CD4-positive, alpha-beta T cell treated with Interferon gamma for 1 hour (primary cell): ENCODE data around the gene CCN6.

Source experiments
- DNase-seq: peaks from one replicate; pipeline ENCODE4 v3.0.0-alpha.2; 2020

Gene CCN6

DNA sequence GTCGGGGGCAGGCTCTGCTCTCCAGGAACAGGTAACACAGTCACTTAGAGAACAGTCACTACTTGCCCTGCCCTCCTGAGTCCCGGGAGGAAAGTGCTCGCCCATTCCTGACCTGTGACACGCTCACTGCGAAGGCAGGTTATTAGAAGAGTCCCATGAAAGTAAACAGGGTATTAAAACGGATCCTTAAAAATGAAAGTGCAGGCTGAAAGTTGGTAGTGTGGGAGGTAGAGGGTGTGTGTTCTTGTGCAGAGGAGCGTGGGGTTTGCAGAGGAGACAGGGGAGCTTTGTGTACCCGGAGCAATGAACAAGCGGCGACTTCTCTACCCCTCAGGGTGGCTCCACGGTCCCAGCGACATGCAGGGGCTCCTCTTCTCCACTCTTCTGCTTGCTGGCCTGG is at the start of gene CCN6:
Gene CCN6, plus strand, starts transcription at position 104 of the 400 bp plus-strand sequence. Its CDS starts 254 bp downstream, at position 358.
- no peak for DNase-seq

DNA sequence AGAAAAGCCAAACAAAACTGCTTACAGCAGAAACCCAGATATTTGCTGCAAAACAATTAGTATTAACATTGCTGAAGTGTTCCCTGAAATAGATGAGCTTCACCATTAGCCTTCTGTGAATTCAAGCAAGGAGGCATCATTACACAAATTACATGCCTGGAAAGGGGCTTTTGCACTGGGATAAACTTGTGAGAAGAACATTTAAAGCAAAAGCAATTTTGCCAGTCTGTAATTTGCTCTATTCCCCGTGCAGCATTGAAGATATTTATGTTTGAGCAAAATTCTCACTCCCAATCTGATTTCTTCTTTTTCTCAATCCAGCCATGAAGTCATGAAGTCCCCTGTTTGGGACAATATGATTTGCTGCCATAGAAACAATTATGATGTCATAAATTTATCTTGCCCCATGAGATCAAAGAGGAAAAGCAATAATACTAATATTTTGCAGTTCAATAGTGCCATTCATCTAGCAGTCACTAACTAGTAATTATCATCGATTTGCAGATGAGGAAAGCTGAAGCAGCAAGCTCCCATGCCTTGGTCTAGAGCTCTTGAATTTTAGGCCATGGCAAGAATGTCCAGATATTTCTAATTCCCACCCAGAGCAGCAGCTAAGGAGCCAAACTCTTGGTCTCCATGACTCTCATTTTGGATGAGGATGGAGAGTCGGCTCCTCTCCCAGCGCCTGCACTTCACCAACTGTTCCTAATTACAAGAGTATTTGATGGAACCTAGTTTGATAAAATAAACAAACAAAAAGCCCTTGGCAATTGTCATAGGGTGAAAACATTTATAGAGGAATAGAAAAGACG is 49.5 kb upstream of the CCN6 start:
- no peak for DNase-seq

DNA sequence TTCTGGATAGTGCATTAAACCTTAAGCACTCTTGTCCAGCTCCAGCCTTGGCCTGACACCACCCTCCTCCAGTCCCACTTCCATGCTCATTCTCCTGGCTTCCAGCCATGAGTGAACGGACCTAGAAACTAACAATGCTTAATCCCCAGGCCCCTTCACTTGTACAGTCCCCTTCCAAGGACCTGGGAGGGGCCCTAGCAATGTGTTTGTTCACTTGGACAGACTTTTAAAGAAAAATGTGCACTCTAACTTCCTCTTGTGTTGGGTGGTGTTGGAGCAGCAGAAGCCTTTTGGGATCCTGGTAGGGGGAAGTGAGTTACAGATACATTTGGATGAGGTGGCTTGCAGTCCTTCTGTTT is 48.9 kb upstream of the CCN6 start:
- DNase-seq = no peak

DNA sequence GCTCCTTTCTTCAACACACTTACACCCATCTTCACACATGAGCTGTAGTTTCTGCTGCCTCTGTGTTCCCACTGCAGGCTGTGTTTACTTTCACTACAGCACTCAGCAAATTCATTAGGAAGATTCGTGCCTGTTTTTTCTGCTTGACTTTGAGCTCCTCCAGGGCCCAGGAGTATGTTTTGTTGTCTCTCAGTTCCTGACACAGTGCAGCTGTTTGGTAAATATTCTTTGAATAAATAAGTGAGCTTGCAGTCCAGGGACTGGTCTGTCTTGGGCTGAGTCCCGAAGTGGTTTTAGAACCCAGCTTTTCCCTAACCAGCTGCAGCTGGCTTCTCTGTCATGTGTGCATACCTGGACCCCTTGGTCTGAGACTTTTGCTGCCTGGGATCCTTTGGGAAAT is 46.6 kb upstream of the CCN6 start:
- DNase-seq = no peak

DNA sequence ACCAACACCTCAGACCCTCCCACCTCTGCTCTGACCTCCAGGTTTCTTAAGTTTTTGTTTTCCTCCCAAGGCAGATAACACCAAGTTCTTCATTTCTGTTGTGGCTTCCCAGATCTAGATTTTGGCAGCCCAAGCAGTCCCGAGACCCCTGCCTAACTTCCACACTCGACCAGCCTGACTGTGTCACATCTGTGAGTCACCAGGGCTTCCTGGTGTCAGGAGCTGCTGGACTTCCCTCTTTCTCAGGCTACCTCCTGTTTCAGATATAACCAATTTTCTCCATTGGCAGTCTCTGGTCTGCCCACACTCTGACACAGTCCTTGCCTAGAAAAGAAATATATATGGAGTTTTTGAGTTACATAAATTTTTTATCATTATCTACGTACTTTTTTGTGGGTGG is 46.1 kb upstream of the CCN6 start:
- DNase-seq = peak; percentile 59

DNA sequence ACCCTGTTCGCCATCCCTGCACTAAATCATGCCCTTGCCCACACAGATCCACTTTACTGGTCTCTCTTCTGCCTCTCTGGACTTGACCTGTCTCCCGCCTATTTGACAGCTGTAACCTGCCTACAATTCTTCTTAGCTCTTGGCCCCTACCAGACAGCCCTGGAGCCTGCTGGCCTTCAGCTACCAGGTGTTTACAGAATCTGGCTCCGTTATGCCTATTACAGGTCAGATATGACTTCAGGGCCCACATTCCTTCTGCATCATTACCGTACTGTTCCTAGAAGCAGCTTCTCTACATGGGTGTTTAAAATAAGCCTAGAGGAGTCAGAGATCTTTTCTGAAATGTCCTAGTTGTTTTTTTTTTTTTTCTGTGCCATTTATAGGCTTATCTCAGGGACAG is 45.4 kb upstream of the CCN6 start:
- no peak for DNase-seq

DNA sequence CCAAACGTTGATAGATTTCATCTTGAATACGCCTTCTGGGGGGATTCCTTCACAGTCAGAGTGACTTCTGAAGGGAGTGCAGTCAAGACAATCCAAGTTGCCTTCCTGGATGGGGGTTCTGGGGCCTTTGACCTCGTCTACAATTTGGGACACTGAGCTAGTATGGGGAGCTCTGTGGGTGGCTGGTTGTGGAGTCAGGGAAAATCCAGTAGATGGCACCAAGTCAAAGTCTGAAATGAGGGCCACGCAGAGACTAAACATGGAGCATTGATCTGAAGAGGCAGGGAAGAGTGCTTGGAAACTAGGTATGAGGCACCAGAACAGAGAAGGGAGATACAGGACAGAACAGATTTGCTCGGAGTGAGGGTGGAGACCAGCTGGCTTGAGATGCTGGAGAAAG is 43.6 kb upstream of the CCN6 start:
- peak; percentile 12 for DNase-seq

DNA sequence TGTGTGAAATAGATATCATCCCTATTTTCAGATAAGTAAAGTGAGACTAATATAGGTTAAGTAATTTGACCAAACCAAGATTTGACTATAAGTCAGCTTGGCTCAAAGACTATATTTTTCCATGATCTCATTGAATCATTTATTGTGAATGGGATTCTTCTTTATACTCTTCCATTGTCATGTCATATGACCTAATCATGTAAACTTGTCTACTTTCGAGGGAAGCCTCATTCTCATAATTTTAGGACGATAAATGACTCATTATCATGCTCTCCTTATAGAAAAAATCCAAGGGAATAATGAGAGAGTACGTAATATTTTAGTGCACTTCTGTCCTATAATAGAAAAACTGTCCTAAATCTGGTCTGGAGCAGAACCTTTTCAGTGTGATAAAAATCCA is 40.9 kb upstream of the CCN6 start:
- no peak for DNase-seq

DNA sequence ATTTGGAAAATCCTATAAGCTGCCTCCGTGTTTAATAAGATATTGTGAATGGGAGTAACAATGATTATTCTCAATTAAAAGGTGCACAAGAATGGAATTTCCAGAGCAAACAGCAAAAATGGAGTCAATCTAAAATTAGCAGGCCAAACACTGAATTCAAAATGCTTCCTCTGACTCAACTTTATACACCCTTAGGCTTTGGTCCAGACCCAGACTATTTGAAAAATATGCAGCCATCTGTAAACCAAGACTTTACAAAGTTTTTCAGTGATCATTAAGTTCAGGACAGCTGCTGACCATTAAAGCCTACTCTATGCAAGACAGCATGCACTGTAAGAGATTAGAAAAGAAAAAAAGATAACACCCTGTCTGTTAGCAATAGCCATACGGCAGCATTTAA is 39.4 kb upstream of the CCN6 start:
- DNase-seq = no peak

DNA sequence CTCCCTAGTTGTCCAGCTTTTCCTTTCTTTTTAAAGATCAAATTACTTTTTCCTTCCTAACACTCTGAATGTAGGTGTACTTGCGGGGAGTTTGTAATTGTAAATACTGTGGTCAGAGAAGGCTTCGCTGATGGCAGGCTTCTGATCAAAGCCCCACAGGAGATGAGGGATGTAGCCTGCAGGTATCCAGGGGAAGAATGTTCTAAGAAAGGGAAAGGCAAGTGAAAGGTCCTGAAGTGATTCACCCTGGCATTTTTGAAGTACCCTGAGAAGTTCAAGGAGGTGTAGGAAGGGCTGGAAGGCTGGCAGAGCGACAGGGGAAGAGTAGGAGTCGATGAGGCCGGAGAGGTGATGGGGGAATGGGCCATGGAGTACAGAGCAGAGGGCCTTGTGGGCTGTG is 38.2 kb upstream of the CCN6 start:
- no peak for DNase-seq

DNA sequence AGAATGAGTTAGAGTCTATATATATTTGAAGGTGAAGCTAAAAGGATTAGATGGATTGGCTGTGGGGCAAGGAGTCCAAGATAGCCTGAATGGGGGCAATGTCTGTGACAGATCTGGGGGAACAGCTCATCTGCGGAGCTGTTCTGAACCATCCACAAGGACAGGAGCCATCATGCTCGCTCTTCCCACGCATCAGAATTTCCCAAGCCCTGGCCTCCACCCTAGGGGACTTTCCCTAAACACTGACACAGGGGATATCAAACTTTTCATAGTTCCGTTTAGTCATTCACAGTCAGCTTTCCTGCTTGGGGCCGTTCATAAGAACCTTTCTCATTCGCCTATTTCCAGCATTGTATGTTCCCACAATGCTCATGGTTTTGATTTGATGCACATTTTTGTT is 37.6 kb upstream of the CCN6 start:
- no peak for DNase-seq

DNA sequence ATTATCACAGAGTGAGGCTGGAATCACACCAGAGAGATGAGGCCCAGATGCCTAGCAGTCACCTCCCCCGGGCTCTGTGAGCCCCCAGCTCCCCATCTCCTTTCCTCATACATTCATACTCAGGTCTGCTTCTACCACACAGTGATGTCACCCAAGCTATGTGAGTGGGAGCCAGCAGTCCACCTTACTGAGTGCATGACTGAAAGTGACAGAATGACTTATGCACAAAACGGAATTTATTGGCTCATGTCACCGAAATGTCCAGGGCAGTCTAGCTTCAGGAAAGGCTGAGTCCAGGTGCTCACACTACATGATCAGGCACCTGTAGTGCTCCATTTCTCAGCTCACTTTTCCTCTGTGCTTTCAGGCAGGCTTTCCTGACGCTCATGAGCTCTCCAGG is 36.7 kb upstream of the CCN6 start:
- DNase-seq = no peak

DNA sequence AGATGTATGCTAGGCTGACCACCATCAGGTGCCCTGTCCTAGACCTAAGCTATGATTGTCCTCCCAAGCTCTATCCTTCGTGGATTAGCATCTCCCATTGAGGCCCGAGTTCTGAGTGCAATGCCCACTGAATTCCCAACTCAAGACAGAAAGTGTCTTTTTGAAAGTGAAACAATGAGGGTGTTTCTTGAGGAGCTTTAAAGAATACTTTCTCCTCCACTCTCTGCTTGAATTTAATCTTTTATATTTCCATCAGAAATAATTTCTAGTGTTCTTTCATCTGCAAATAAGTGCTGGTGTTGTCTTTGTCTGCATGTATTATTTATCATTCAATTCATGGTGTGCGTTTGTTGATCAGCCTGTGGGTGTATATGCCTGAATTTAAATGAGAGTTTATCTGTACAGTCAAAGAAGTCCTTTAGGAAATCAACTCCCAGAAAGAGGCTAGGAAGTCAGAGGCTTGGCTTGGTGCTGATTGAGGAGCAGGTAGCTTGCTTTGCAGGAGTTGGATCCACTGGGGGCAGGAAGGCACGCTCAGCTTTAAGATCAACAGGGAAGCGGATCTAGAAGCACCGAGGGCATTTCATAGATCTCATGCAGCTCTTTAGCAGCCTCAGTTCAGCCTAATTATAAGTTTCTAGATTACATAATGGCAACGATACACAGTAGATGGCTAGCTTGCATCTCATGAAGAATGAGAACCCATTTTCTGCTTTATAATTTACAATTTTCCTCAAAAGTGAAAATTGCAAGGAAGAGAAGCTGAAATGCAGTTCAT is 36.0 kb upstream of the CCN6 start:
- DNase-seq = no peak

DNA sequence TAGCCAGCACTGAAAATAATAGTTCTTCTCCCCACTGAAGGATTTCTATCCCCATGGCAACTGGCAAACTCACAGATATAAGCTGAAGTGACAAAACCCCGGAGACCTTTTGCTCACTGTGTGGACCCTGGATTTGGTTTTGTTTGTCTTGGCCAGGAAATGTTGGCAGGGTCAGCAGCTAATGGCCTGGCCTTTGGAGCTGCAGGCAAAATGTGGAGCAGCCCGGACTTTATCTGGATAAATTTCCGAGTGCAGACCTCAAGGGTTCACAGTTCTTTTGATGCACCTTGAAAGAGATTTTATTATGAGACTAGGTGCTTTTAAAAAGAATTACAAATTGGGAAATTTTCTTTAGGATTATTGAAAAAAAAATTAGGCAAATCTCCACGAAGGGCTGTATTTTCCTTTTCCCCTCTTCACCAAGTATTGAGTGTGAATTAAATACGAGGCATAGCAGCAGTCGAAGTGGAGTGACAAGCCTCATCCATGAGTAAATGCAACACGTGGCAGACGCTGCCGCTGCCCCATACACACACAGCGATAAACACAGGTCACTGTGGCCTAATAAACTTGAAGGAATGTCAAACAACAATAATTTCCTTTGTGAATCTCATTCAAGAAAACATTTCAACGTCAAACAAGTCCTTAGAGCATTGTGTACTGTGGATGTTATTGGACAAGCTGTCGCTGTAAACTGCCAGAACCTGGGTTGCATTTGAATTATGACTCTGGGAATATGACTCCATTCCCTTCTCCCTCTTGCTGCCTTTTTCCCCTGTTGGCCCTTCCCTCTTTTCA is 35.1 kb upstream of the CCN6 start:
- DNase-seq = no peak

DNA sequence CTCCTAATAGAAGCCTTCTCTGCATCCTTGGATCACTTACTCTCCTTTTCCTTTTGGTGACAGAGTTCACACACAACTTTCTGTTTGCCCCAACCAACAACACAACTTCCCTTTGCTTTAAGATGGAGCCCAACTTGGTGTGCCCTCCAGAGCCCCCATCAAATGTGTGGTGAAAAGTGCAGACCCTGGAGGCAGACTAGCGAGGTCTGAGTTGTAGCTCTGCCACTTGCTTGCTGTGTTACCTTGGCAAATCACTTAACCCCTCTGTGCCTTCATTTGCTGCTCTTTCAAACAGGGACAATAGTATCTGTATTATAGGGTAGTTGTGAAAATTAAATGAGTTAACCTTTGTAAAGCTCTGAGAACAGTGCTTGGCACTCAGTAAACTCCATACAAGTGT is 34.3 kb upstream of the CCN6 start:
- no peak for DNase-seq

DNA sequence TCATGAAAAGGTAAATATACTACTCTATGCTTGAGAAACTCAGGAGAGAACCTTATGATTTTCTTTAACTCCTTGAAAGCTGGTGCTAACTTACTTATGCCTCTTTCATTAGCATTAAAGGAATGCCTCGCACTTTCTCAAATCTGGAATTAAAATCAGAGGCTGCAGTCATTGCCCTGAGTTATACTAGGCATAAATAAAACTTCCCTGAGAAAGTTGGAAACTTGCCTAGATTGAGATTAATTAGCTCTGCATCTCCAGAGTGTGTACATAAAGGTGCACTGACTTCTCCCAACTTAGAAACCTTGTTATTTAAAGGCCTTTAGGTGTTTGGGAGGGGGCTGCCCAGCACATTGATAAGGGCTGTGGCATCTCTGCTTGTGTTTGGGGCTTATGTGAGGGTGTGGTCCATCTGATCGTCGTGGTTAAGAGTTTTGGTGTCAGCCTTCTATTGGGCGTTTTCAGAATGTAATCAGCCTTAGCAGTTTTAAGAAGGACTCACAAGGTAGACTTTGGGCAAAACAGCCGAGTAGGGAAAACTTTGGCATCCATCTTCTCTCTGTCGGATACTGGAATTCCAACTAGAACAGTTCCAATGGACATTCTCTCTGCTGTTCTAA is 32.1 kb upstream of the CCN6 start:
- DNase-seq = no peak

DNA sequence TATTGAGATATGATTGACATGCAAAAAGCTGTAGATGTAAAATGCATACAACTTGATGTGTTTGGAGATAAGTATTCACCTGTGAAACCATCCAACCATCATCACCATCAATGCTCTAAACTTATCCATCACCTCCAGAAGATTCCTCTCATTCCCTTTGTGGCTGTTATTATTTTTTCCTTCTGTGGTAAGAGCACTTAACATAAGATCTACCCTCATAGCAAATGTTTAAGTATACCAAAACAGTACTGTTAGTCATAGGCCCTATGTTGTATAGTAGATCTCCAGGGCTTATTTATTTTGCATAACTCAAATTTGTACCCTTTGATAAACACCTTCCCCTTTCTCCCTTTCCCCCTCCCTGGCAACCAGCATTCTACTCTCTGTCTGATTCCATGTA is 31.2 kb upstream of the CCN6 start:
- DNase-seq = no peak

DNA sequence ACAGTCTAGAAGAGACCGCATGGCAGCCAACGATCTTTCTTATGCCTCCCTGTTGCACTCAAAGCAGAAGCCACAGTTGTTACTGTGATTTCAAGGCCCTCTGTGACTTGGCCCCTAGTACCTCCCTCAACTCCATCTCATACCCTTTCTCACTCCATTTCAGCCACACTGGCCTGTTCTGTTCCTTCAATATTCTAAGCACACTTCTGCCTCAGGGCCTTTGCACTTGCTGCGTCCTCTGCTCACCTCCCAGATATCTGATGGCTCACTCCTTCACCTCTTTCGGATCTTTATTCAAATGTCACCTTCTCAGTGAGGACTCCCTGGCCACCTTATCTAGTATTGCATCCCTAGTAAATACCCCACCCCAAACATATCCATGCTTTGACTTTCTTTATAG is 29.4 kb upstream of the CCN6 start:
- DNase-seq = no peak

DNA sequence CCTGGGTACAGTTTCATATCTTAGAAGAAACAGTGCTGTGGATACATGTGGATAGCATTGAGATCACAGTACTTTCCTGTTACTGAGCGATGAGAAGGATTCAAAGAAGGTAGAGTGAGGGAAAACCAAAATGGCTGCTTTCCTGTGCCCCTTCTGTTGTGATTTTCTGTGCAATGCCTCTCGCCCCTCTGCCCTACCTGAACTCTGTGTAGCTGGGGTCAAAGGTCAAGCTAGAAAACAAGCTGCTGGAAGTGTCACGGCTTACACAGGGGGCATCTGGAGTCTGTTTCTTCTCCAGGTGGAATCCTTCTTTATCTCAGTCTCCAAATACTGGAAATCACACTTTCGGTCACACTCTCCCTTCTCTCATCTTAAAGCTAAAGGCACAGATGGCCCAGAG is 27.0 kb upstream of the CCN6 start:
- no peak for DNase-seq

DNA sequence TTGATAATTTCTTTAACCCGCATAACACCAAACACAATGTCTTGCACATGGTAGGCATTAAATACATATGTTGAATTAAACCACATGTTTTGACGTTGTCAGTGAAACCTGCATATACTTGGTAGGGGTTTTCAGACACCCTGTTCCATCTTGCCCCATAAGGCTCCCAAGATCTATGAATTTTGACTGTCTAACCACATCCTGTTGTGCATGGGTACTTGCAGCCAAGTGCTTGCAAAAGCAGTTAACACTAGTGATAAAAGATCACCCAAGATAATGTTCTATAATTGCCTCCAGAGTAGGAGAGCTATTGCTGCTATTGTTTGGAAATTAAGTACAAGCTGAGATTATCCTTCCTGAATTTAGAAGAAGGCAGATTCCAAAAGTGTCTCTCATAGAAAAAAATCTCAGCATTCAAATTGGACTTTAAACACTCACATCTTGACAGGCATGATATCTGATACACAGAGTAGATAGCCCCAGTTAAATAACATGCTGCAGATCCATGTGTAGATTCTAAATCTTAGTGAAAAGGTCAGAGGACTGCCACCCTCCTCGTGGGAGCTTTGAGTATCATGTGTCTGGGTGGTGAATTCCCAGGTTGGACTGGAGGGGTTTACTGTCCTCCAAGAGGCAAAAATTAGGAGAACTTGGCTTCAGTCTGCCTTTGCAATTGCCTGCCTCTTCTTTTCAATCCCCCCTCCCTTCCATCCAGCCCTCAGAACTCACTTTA is 25.8 kb upstream of the CCN6 start:
- DNase-seq = peak; percentile 63

DNA sequence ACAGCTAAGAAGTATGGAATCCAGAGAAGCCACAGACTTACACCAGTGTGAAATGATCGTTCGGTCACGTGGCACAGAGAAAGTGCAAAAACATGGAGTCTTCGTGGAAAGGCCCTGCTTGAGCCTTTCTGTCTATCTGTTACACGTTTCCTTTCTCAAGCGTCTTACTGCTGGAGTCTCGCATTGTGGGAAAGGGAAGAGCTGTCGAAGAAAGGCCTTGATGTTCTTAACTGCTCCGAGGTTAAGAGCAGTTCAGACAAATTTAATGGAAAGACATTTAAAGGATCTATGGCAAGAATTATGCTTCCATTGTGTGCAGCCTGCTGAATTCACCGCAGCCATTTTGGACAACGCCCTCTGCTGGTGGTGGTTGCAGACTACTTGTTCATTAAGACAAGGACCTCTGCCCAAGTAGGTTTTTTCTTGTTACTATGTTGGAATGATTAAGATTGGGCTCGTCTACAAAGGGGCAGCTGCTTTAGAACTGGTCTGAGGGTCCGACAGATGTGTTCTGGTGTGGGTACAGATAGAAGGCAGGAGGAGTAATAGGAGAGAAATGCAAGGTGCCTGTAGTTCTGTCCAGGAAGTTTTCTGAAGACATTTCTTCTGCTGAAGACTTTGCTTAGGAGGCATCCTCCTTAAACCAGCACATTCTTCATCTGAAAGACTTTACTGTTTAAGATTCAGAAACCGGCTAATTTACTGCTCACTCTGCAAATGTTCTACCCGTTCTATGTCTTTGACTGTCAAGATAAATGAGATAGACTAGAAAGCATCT is 24.7 kb upstream of the CCN6 start:
- peak; percentile 49 for DNase-seq
